Measurements from ENCODE around the gene DNAI4.
"Not testable (repeated sequence)": the region's sequence is repeated elsewhere in the genome, so short reads cannot be mapped to it uniquely, and the experiment has no call there.

DNA sequence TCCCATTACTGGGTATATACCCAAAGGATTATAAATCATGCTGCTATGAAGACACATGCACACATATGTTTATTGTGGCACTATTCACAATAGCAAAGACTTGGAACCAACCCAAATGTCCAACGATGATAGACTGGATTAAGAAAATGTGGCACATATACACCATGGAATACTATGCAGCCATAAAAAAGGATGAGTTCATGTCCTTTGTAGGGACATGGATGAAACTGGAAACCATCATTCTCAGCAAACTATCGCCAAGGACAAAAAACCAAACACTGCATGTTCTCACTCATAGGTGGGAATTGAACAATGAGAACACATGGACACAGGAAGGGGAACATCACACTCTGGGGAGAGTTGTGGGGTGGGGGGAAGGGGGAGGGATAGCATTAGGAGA, 138.9 kb downstream of the DNAI4 start:
- not testable (repeated sequence) for TF ChIP-seq POLR2AphosphoS5, POLR2A (IDR thresholded peaks at IDR 0.05; ENCODE audit: low read depth, low read length)

Data from GM12892 (cell line).